ENCODE data around the gene COG1.

- TF ChIP-seq CTCF (conservative IDR thresholded peaks at IDR 0.05; ENCODE audit: low read depth, low read length) (no peak), EZH2phosphoT487 (IDR thresholded peaks at IDR 0.05; ENCODE audit: borderline replicate concordance, low read length) (no peak)
Observed at GRCh38 chr17:73234736-73235135, 41.9 kb downstream of the COG1 start.
